Measurements from ENCODE around the gene REEP6. TPM values are rescaled to one million over a fixed set of nuclear protein-coding genes. Genes with fewer than 3 reads are reported as not detected.

REEP6 gene
- total RNA-seq, 1 donor from 2014 or later: 21.5 TPM

DNA sequence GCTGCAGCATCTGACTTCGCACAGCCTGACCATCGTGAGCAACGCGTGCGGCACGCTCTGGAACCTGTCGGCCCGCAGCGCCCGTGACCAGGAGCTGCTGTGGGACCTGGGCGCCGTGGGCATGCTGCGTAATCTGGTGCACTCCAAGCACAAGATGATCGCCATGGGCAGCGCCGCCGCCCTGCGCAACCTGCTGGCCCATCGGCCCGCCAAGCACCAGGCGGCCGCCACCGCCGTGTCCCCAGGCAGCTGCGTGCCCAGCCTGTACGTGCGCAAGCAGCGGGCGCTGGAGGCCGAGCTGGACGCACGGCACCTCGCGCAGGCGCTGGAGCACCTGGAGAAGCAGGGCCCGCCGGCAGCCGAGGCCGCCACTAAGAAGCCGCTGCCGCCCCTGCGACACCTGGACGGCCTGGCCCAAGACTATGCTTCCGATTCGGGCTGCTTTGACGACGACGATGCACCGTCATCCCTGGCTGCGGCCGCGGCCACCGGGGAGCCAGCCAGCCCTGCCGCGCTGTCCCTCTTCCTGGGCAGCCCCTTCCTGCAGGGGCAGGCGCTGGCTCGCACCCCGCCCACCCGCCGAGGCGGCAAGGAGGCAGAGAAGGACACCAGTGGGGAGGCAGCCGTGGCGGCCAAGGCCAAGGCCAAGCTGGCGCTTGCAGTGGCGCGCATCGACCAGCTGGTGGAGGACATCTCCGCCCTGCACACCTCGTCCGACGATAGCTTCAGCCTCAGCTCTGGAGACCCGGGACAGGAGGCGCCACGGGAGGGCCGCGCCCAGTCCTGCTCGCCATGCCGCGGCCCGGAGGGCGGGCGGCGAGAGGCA lies 25.6 kb upstream of the REEP6 start:
- no peak overlapping the region for H3K4me3 Mint-ChIP-seq (ENCODE audit: unreplicated experiment)
- H3K36me3 Mint-ChIP-seq (ENCODE audit: unreplicated experiment): no peaks in the 10 kb centered on the region
- TF ChIP-seq, protein P1, sequence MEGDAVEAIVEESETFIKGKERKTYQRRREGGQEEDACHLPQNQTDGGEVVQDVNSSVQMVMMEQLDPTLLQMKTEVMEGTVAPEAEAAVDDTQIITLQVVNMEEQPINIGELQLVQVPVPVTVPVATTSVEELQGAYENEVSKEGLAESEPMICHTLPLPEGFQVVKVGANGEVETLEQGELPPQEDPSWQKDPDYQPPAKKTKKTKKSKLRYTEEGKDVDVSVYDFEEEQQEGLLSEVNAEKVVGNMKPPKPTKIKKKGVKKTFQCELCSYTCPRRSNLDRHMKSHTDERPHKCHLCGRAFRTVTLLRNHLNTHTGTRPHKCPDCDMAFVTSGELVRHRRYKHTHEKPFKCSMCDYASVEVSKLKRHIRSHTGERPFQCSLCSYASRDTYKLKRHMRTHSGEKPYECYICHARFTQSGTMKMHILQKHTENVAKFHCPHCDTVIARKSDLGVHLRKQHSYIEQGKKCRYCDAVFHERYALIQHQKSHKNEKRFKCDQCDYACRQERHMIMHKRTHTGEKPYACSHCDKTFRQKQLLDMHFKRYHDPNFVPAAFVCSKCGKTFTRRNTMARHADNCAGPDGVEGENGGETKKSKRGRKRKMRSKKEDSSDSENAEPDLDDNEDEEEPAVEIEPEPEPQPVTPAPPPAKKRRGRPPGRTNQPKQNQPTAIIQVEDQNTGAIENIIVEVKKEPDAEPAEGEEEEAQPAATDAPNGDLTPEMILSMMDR (IDR thresholded peaks at IDR 0.05; ENCODE audit: partially characterized antibody, unreplicated experiment): peak; percentile 41
- H3K4me1 Mint-ChIP-seq (ENCODE audit: low read depth, unreplicated experiment): no peaks in the 10 kb centered on the region
- H3K27me3 Mint-ChIP-seq (ENCODE audit: unreplicated experiment): peaks cover 9% of the 10 kb centered on the region
- H3K27ac Mint-ChIP-seq (ENCODE audit: unreplicated experiment): no peak overlapping the region
- peaks cover 7% of the 10 kb centered on the region for H3K9me3 Mint-ChIP-seq (ENCODE audit: unreplicated experiment)
- DNase-seq: peak; percentile 75

DNA sequence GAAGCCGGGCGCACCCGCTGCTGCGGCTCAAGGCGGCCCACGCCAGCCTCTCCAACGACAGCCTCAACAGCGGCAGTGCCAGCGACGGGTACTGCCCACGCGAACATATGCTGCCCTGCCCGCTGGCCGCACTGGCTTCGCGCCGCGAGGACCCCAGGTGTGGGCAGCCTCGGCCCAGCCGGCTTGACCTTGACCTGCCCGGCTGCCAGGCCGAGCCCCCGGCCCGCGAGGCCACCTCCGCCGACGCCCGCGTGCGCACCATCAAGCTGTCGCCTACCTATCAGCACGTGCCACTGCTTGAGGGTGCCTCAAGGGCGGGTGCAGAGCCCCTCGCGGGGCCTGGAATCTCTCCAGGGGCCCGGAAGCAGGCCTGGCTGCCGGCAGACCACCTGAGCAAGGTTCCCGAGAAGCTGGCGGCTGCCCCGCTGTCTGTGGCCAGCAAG lies 24.9 kb upstream of the REEP6 start:
- DNase-seq: no peak
- Mint-ChIP-seq H3K9me3 (ENCODE audit: unreplicated experiment) (peaks cover 8% of the 10 kb centered on the region), H3K4me3 (ENCODE audit: unreplicated experiment) (no peak overlapping the region), H3K4me1 (ENCODE audit: low read depth, unreplicated experiment) (no peaks in the 10 kb centered on the region), H3K27me3 (ENCODE audit: unreplicated experiment) (peaks cover 10% of the 10 kb centered on the region), H3K36me3 (ENCODE audit: unreplicated experiment) (no peaks in the 10 kb centered on the region), H3K27ac (ENCODE audit: unreplicated experiment) (no peak overlapping the region)
- TF ChIP-seq, protein P1 (IDR thresholded peaks at IDR 0.05; ENCODE audit: partially characterized antibody, unreplicated experiment): no peak

DNA sequence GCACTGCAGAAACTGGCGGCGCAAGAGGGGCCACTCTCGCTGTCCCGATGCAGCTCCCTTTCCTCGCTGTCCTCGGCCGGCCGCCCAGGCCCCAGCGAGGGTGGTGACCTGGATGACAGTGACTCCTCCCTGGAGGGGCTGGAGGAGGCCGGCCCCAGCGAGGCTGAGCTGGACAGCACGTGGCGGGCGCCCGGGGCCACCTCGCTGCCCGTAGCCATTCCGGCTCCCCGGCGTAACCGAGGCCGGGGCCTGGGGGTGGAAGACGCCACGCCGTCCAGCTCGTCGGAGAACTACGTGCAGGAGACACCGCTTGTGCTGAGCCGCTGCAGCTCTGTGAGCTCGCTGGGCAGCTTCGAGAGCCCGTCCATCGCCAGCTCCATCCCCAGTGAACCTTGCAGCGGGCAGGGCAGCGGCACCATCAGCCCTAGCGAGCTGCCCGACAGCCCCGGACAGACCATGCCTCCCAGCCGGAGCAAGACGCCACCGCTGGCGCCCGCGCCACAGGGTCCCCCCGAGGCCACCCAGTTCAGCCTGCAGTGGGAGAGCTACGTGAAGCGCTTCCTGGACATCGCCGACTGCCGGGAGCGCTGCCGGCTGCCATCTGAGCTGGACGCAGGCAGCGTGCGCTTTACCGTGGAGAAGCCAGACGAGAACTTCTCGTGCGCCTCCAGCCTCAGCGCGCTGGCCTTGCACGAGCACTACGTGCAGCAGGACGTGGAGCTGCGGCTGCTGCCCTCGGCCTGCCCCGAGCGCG lies 24.3 kb upstream of the REEP6 start:
- no peak overlapping the region for H3K27ac Mint-ChIP-seq (ENCODE audit: unreplicated experiment)
- peaks cover 10% of the 10 kb centered on the region for H3K9me3 Mint-ChIP-seq (ENCODE audit: unreplicated experiment)
- H3K27me3 Mint-ChIP-seq (ENCODE audit: unreplicated experiment): peaks cover 13% of the 10 kb centered on the region
- no peak for DNase-seq
- TF ChIP-seq, protein P1 (IDR thresholded peaks at IDR 0.05; ENCODE audit: partially characterized antibody, unreplicated experiment): no peak
- no peak overlapping the region for H3K4me3 Mint-ChIP-seq (ENCODE audit: unreplicated experiment)
- no peaks in the 10 kb centered on the region for H3K36me3 Mint-ChIP-seq (ENCODE audit: unreplicated experiment)
- H3K4me1 Mint-ChIP-seq (ENCODE audit: low read depth, unreplicated experiment): no peaks in the 10 kb centered on the region

DNA sequence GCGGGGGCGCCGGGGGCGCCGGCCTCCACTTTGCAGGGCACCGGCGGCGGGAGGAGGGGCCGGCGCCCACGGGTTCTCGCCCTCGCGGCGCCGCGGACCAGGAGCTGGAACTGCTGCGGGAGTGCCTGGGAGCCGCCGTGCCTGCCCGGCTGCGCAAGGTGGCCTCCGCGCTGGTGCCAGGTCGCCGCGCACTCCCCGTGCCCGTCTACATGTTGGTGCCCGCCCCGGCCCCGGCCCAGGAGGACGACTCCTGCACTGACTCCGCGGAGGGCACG lies 23.8 kb upstream of the REEP6 start:
- Mint-ChIP-seq H3K4me3 (ENCODE audit: unreplicated experiment) (no peak overlapping the region), H3K27me3 (ENCODE audit: unreplicated experiment) (peaks cover 19% of the 10 kb centered on the region), H3K4me1 (ENCODE audit: low read depth, unreplicated experiment) (no peaks in the 10 kb centered on the region)

More for the DNA sequence above, 23.8 kb upstream of the REEP6 start:
- H3K36me3 Mint-ChIP-seq (ENCODE audit: unreplicated experiment): no peaks in the 10 kb centered on the region
- no peak for DNase-seq
- H3K9me3 Mint-ChIP-seq (ENCODE audit: unreplicated experiment): peaks cover 14% of the 10 kb centered on the region
- TF ChIP-seq, protein P1 (IDR thresholded peaks at IDR 0.05; ENCODE audit: partially characterized antibody, unreplicated experiment): no peak
- no peak overlapping the region for H3K27ac Mint-ChIP-seq (ENCODE audit: unreplicated experiment)

Measured in glutamatergic neuron (in vitro differentiated cells).